Stimulated activated CD4-positive, alpha-beta T cell treated with anti-CD3 and anti-CD28 coated beads, Interleukin-12 subunit alpha, Interleukin-12 subunit beta, amount 100 ng/mL, for 48 hours (primary cell): ENCODE measurements around the gene UVRAG.

Experiments used
- DNase-seq, 3 donors: peaks; one replicate each; pipeline ENCODE4 v3.0.0-alpha.2; 2020; ENCODE audit warnings: low read depth in 2 of 3, low spot score in 1 of 3

Gene UVRAG

DNA sequence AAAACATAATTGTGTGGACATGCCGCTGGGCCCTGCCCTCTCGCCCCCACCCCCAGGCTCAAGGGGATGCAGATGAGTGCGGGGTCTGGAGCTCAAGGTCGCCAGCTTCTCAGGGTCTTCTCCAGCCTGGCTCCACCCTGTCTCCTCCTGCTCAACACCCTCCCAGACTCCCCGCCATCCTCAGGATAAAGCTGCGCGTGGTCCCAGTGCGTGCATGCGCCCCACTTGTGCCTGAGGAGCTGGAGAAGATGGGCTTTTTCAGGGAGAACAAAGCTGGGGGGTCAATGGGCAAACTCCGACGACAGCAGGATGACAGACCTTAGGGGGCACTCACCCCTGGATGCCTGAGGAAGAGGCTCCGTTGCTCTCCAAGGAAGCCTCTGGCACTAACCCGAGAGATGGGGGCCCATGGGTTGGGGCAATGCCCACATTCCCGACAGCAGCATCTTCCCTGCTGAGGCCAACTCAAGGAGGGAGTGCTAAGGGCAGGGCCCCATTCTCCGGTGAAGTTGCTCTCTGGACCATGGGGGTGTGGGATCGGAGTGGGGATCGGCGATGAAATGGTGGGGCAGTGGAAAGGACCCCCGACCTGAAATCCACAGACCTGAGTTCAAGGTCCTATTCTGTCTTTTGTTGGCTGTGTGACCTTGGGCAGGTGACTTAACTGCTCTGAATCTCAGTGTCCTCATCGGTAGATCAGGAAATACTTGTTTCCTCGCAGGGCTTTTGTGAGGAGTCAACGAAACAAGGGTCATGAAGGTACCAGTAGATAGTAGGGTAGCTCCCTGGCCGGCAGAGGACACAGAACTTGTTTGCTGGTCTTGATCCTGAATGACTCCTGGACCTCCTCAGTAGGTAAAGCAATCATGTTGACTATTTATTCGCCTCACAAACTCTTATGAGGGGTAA, 343.6 kb downstream of the UVRAG start:
- no peak for DNase-seq

- no peak for DNase-seq
Measured at GRCh38 chr11:76159303-76159937, 344.4 kb downstream of the UVRAG start.

GRCh38 chr11:76159983-76160661, 345.1 kb downstream of the UVRAG start:
- no peak for DNase-seq

DNA sequence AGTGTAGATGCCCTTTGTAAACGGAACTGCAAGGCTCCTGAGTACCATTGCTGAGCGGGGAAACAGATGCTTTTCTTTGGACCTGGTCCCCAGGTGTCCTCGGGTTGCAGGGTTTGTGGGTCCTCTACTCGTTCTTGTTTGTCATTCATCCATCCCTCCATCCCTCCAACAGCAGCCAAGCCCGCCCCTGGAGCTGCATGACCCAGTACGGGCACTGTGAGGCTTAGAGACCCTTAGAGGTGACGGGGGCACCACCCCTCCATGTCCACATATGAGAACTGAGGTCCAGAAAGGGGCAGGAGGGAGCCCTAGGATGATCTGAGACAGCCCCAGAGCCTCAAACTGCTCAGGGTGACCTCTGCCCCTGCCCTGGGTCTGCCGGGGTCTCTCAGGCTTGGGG, 345.8 kb downstream of the UVRAG start:
- DNase-seq, result no peak

- no peak for DNase-seq
Measured at GRCh38 chr11:76161261-76161961, 346.4 kb downstream of the UVRAG start.

- DNase-seq, result no peak
Measured at GRCh38 chr11:76162336-76163288, 347.6 kb downstream of the UVRAG start.

- no peak for DNase-seq
Measured at GRCh38 chr11:76163289-76163880, 348.4 kb downstream of the UVRAG start.

GRCh38 chr11:76164081-76164480, 349.1 kb downstream of the UVRAG start:
- DNase-seq, result no peak

DNA sequence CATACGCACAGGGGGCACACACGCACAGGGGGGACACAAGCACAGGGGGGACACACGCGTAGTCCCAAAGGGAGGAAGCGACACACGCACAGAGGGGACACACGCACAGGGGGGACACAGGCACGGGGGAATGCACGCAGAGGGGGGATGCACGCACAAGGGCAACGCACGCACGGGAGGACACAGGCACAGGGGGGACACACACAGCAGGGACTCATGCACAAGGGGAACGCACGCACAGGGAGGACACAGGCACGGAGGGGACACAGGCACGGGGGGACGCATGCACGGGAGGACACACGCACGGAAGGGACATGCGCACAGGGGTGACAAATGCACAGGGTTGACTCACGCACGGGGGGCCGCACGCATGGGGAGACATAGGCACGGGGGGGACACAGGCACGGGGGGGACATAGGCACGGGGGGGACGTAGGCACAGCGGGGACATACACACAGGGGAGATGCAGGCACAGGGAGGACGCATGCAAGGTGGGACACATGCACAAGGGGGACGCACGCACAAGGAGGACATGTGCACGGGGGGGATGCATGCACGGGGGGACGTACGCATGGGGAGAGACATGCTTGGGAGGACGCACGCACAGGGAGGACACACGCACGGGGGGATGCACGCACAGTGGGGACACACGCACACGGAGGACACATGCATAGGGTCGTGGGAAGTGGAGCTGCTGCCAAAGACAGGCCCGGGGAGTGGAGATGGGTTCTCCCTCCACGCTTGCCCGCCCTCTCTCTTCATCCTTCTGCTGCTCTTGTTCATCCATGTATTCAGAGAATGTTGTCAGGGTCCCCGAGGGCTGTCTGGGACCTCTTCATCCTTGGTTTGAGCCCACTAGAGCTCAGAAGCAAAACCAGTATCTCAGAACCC, 350.1 kb downstream of the UVRAG start:
- no peak for DNase-seq

GRCh38 chr11:76166314-76166713, 351.3 kb downstream of the UVRAG start:
- DNase-seq, result peak in 2 of 3 donors; percentile 4 to 17

- DNase-seq, result no peak
Measured at GRCh38 chr11:76167590-76167989, 352.6 kb downstream of the UVRAG start.

- no peak for DNase-seq
Measured at GRCh38 chr11:76169473-76169896, 354.5 kb downstream of the UVRAG start.

DNA sequence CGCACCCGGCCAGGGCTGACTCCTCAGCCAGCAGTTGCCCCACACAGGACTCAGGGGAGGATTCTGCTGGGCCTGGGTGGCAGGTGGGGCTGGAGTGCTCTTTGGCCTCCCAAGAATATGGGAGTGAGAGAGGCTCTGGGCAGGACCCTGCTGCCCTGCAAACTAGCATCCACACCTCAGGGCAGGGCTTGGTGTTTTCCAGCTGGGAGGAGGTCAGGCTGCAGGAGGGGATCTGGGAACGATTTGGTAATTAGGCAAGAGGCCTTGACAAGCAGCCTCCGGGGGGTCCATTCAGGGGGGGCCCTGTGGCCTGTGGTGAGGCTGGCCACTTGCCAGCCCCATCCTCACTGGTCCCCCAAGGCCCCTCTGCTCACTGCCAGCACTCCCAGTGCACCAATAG, 355.5 kb downstream of the UVRAG start:
- no peak for DNase-seq

DNA sequence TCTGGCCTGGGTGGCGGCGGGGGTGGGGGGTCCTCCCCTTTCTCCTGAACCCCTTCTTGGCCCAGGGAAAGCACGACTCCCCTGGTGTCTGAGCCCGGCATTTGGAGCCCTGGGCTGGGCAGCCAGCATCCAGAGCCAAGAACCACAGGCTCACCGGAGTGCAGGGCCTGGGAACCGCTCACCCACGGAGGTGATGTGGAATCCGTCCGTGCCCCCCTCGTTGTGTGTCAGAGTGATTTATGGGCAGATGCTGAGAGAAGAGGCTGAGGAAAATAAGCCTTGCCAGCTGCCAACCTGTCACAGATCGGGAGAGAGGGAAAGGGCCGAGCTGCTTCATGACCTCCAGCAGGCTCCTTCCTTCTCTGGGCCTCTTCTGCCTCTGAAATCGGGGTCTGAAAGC, 357.6 kb downstream of the UVRAG start:
- DNase-seq, result no peak

- no peak for DNase-seq
Measured at GRCh38 chr11:76173663-76174062, 358.7 kb downstream of the UVRAG start.

DNA sequence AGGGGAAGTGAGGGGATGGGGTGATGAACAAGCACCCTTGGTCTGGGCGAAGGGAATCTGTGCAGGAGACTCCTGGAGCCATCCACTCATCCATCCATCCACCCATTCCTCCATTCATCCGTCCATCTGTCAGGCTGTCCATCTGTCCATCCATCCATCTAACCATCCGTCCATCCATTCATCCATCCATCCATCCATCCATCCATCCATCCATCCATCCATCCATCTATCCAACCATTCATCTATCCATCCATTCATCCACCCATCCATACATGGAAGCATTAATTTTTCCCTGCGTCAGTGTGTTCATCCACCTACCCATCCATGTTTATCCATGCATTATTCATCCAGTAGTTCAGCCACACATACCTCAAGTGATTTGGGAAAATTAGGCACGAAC, 359.3 kb downstream of the UVRAG start:
- DNase-seq, result no peak

DNA sequence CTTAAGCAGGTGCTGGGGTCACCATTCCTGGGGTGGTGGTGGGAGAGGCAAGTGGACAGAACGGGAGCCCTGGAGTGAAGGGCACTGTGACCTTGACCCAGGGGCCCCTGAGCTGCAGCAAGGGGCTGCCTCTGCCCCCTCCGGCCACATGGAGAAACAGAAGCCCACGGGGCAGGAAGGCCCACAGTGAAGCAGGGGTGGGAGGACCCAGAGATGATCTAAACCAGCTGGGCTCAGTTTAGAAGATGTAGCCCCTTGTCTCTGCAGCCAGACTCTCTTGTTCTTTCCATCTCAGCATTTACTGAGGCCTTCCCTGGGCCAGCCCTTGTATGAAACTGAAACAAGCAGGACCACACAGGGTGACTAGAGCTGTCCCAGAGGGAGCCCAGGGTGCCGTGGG, 360.8 kb downstream of the UVRAG start:
- no peak for DNase-seq

- no peak for DNase-seq
Measured at GRCh38 chr11:76176463-76176862, 361.5 kb downstream of the UVRAG start.

GRCh38 chr11:76177250-76177686, 362.3 kb downstream of the UVRAG start:
- DNase-seq, result no peak
